T-helper 17 cell (primary cell): ENCODE results near the gene PDPN. TPM values are rescaled to one million over a fixed set of nuclear protein-coding genes. Genes with fewer than 3 reads are reported as not detected.
"Not testable (repeated sequence)": the region's sequence is repeated elsewhere in the genome, so short reads cannot be mapped to it uniquely, and the experiment has no call there.

Source experiments
- ATAC-seq: fragments of 150-1000 bp; cut with Tn5 transposase; 2 replicates; pipeline ENCODE4 v1.10.0; 2021; ENCODE audit warnings: mild to moderate bottlenecking, moderate library complexity
- DNase-seq, 3 donors: peaks; one replicate each; pipeline versions ENCODE4 v3.0.0 to v3.0.0-alpha.2; 2020 to 2021
- H3K9me3 ChIP-seq: one replicate; pipeline ENCODE4 v1.7.0; 2013; ENCODE audit warnings: low read length, mild to moderate bottlenecking; ENCODE audit not compliant: control insufficient read depth, poor library complexity, severe bottlenecking
- H3K27ac Mint-ChIP-seq: one replicate; pipeline ENCODE4 v1.8.0; 2022; ENCODE audit warnings: mild to moderate bottlenecking, moderate library complexity, mixed read lengths
- H3K27me3 Mint-ChIP-seq: one replicate; pipeline ENCODE4 v1.8.0; 2022; ENCODE audit warnings: mixed read lengths
- H3K36me3 Mint-ChIP-seq: one replicate; pipeline ENCODE4 v1.8.0; 2022; ENCODE audit warnings: low read depth, mixed read lengths
- H3K4me1 Mint-ChIP-seq: one replicate; pipeline ENCODE4 v1.8.0; 2022; ENCODE audit warnings: mild to moderate bottlenecking, mixed read lengths
- H3K4me3 Mint-ChIP-seq: one replicate; pipeline ENCODE4 v1.8.0; 2022; ENCODE audit warnings: mild to moderate bottlenecking, moderate library complexity, mixed read lengths
- total RNA-seq, 4 donors: library from RNA in 2 of 4; stranded (reverse) in 2 of 4; gene quantifications; one replicate each; pipeline ENCODE4 v1.2.3 and lab custom pipeline; 2022 to 2026

The PDPN gene
- total RNA-seq, 2 donors from 2014 or later: not detected

DNA sequence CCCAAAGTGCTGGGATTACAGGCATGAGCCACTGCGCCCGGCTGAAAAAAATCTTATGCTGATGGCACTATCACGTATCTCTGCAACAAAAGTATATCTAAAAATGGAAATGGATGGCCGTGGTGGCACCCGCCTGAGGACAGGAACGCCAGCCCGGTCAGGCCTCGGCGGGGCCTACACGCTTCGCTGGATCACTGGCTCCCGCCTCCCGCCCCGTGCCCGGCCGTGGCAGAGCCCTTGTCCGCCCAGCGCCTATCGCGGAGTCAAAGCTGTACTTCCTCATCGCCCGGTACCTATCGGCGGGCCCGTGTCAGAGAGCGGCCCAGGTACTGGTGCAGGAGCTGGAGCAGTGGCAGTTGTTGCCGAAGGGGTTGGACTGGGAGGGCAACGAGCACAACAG lies 28.8 kb upstream of the PDPN start:
- Mint-ChIP-seq H3K27ac (no peak overlapping the region), H3K4me1 (no peaks in the 10 kb centered on the region), H3K4me3 (no peak overlapping the region), H3K27me3 (peaks cover 6% of the 10 kb centered on the region), H3K36me3 (no peaks in the 10 kb centered on the region)
- no peaks in the 10 kb centered on the region for H3K9me3 ChIP-seq
- ATAC-seq (no peak), DNase-seq (no peak)

DNA sequence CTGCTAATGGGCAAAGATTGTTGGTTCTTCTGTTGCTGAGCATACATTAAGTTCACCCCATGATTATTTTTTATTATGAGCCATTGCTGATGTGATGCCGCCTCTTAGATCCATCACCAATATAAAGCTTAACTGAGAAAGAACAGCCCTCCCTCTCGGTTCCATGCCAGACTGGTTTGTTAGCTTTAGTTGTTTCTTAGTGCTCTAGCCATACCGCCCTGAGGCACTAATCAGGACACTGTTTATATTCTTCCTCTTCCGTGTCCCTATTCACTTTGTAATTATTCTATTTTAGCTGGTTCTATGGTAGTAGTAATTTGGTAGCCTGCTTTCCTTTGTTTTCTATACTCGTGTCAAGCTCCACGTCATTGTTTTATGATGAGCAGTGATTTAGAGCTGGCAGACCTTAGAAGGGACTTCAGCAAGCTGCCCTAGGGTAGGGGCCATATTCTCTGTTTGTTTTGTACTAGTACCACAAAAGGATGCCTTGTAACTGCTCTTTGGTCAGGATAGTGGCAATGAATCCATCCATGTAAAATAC lies 27.3 kb upstream of the PDPN start:
- no peaks in the 10 kb centered on the region for H3K36me3 Mint-ChIP-seq
- peaks cover 19% of the 10 kb centered on the region for H3K27me3 Mint-ChIP-seq
- DNase-seq: no peak
- no peaks in the 10 kb centered on the region for H3K9me3 ChIP-seq
- H3K4me3 Mint-ChIP-seq: no peak overlapping the region
- H3K27ac Mint-ChIP-seq: no peak overlapping the region
- no peak for ATAC-seq
- no peaks in the 10 kb centered on the region for H3K4me1 Mint-ChIP-seq

DNA sequence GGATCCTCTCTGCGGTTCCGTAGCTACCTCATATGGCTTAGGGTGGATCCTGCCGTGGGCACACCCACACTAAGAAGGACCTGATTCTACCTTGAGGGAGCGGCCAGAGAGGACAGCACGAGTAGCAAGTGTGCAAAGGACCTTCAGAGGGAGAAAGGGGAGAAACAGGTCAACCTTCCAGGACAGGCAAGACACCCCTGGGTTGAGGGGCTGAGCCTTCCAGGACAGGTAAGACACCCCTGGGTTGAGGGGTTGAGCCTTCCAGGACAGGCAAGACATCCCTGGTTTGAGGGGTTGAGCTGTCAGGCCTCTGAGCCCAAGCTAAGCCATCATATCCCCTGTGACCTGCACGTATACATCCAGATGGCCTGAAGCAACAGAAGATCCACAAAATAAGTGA lies 23.1 kb upstream of the PDPN start:
- Mint-ChIP-seq H3K4me1 (no peaks in the 10 kb centered on the region), H3K27ac (no peak overlapping the region), H3K4me3 (no peak overlapping the region), H3K36me3 (no peaks in the 10 kb centered on the region), H3K27me3 (peaks cover 33% of the 10 kb centered on the region)
- no peaks in the 10 kb centered on the region for H3K9me3 ChIP-seq
- ATAC-seq: no peak
- DNase-seq: no peak

DNA sequence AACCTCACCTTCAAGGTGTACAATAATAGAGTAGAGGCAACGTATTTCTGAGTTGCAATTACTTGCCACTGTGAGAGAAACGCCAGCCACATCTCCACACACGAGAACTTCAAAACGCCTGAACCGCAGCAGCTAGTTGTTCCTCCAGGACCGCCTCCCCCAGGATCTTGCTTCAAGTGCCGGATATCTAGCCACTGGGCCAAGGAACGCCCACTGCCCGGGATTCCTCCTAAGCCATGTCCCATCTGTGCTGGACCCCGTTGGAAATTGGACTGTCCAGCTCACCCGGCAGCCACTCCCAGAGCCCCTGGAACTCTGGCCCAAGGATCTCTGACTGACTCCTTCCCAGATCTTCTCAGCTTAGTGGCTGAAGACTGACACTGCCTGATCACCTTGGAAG lies 20.7 kb upstream of the PDPN start:
- H3K27ac Mint-ChIP-seq, ATAC-seq, H3K4me1 Mint-ChIP-seq, H3K4me3 Mint-ChIP-seq, H3K36me3 Mint-ChIP-seq, H3K9me3 ChIP-seq, DNase-seq: not testable (repeated sequence)
- H3K27me3 Mint-ChIP-seq: peaks cover 28% of the 10 kb centered on the region

DNA sequence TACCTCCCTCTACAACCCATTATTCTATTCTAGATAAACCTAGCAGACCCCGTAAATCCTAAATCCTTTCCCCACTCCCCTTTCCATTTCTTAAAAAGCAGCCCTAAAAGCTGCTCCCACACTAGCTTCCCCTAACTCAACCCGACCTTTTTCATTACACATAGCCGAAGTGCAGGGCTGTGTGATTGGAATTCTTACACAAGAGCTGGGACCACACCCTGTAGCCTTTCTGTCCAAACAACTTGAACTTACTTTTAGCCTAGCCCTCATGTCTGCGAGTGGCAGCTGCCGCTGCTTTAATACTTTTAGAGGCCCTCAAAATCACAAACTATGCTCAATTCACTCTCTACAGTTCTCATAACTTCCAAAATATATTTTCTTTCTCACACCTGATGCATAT lies 19.6 kb upstream of the PDPN start:
- no peaks in the 10 kb centered on the region for H3K9me3 ChIP-seq
- Mint-ChIP-seq H3K36me3 (no peaks in the 10 kb centered on the region), H3K27ac (no peak overlapping the region), H3K4me3 (no peak overlapping the region), H3K4me1 (no peaks in the 10 kb centered on the region), H3K27me3 (peaks cover 28% of the 10 kb centered on the region)
- ATAC-seq (no peak), DNase-seq (no peak)

DNA sequence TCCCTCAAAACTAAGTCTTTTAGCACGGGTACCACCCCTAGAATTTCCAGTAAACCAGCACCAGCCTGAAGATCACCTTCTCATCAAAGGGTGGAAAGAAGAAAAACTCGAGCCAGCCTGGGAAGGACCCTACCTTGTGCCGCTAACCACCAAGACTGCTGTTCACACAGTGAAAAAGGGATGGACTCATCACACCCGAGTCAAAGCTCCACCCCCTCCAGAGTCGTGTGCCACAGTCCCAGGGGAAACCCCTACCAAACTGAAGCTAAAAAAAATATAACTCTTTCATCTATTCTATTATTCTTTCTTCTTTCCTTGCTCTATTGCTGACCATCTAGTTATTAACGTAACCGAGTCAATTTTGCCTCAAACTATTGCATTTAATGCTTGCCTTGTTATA lies 13.2 kb upstream of the PDPN start:
- not testable (repeated sequence) for H3K27ac Mint-ChIP-seq, H3K4me1 Mint-ChIP-seq, H3K9me3 ChIP-seq, H3K4me3 Mint-ChIP-seq, DNase-seq, ATAC-seq, H3K36me3 Mint-ChIP-seq
- H3K27me3 Mint-ChIP-seq: peaks cover 32% of the 10 kb centered on the region

DNA sequence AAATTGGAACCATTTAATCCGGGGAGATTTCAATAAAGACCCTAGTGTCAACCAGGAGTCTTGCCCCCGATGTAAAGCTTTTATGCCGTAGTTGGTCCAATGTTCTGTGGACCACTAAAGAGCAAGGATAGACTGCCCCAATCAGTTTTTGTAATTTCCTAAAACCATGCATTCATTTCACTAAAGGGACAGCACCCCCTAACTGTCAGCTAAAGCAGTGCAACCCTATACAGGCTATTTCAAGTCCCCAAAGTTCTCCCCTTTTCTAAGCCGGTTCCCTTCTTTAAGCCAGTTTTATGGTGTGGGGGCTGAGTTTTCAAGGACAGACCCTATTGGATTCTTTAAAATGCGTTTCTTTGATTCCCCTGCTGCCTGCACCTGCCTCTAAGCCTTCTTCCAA lies 12.7 kb upstream of the PDPN start:
- ATAC-seq (no peak), DNase-seq (no peak)
- Mint-ChIP-seq H3K4me3 (no peak overlapping the region), H3K27ac (no peak overlapping the region), H3K4me1 (no peaks in the 10 kb centered on the region), H3K36me3 (no peaks in the 10 kb centered on the region), H3K27me3 (peaks cover 34% of the 10 kb centered on the region)
- no peaks in the 10 kb centered on the region for H3K9me3 ChIP-seq

DNA sequence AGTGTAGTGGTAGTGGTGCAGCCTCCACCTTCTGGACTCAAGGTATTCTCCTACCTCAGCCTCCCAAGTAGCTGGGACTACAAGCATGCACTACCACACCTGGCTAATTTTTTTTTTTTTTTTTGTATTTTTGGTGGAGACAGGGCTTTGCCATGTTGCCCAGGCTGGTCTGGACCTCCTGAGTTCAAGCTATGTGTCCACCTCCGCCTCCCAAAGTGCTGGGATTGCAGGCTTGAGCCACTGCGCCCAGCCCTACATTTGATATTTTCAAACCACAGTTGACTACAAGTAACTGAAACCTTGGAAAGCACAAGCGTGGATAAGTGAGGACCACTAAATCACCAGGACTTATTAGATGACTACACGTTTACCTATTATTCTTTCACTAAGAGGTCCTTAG lies 10.0 kb upstream of the PDPN start:
- Mint-ChIP-seq H3K27me3 (peaks cover 58% of the 10 kb centered on the region), H3K4me1 (no peaks in the 10 kb centered on the region), H3K4me3 (no peak overlapping the region), H3K27ac (no peak overlapping the region), H3K36me3 (no peaks in the 10 kb centered on the region)
- ATAC-seq: no peak
- DNase-seq: no peak
- no peaks in the 10 kb centered on the region for H3K9me3 ChIP-seq

DNA sequence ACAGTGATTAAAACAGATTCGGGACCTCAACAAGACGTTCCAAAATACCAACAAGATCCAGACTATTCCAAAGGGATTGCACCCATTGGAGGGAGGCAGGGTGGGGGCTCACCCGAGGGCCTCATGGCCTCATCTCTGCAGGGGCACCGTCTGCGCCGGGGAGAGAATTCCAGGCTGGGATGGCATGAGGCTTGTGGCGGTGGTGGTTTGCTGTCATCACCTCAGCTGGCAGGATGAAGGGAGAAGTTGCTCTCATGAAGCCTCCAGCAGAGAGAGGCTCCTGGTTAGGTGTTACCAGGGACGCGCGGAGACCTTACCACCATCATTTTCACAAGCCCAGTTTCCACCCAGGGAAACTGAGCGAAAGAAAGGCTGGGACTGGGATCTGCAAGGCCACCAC lies 6.7 kb upstream of the PDPN start:
- Mint-ChIP-seq H3K27me3 (peaks cover 66% of the 10 kb centered on the region), H3K4me1 (no peaks in the 10 kb centered on the region), H3K4me3 (no peak overlapping the region), H3K27ac (no peak overlapping the region), H3K36me3 (no peaks in the 10 kb centered on the region)
- DNase-seq: no peak
- ATAC-seq: no peak
- no peaks in the 10 kb centered on the region for H3K9me3 ChIP-seq

DNA sequence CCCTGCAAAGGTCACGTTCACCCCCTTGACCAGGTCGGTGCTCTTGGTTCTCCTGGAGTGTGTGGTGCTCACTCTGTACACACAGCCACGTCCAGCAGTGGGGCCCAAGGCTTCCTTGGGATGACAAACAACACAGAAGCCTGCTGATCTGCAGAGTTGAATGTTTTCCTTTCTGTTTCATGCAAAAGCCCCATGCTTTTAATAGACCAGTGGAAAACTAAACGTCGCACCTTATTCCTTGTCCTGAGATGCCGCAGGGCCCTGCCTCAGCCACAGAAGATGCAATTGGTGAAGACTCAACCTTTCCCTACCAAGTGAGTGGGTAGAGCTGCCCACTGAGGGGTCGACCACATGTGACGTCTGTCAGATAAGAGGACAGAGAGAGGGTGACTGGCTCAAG lies 5.8 kb upstream of the PDPN start:
- DNase-seq: no peak
- Mint-ChIP-seq H3K27me3 (peaks cover 68% of the 10 kb centered on the region), H3K27ac (no peak overlapping the region), H3K4me1 (no peaks in the 10 kb centered on the region), H3K4me3 (no peak overlapping the region), H3K36me3 (no peaks in the 10 kb centered on the region)
- no peaks in the 10 kb centered on the region for H3K9me3 ChIP-seq
- ATAC-seq: no peak

DNA sequence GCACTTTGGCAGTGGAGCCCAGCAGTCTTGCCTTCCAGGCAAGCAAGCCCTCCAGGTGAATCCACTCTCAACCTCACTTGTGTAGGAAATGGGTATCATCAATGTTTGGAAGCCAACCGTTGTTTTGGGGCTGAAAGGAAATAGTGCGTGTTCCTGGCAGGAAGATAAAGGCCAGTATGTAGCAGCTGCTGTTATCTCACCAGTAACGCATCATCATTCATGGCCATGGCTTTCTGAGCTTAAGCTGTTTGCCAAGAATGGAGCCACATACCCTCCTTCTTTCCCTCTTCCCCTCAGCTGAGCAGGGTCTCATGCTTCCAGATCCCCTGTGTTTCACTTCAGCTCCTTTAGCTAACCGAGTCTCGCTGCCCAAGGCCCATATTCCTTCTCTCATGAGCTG lies 2.2 kb upstream of the PDPN start:
- DNase-seq (no peak), ATAC-seq (no peak)
- Mint-ChIP-seq H3K4me1 (no peaks in the 10 kb centered on the region), H3K36me3 (no peaks in the 10 kb centered on the region), H3K4me3 (no peak overlapping the region), H3K27me3 (peaks cover 85% of the 10 kb centered on the region), H3K27ac (no peak overlapping the region)
- H3K9me3 ChIP-seq: no peaks in the 10 kb centered on the region

DNA sequence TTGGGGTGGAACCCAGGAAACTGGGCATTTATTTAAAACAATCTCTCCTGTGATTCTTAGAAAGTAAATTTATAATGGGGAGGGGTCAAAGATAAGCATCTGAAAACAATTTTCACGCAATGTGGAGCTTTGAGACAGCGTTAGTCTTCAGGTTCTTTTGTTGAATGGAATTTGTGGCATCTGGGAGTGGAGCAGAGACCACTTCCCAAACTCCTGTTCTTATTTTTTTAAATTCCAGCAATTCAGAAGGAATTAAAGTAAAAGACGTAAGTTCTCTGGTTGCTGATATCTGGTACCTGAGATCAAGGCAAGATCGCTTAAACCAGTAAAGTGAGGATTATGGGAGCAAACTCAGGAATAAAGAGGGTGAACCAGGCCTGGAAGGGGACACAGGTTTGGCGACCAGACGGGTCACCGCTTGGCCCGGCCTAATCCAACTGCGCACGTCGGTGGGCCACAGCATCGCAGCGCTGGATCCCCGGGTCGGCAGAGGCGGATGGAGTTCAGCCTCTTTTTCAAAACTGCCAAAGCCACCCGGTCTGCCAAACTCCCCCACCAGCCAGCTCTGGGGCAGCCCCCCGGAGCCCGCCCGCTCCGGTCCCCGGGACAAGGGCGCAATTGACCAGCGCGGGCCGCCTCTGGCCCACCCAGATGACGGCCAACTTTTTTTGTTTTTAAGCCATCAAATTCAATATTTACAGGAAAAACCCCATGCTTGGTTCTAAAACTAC lies 754 bp upstream of the PDPN start:
- DNase-seq: no peak
- ATAC-seq: no peak
- Mint-ChIP-seq H3K36me3 (no peaks in the 10 kb centered on the region), H3K4me3 (no peak overlapping the region), H3K27me3 (peaks cover 80% of the 10 kb centered on the region), H3K27ac (no peak overlapping the region), H3K4me1 (no peaks in the 10 kb centered on the region)
- no peaks in the 10 kb centered on the region for H3K9me3 ChIP-seq

DNA sequence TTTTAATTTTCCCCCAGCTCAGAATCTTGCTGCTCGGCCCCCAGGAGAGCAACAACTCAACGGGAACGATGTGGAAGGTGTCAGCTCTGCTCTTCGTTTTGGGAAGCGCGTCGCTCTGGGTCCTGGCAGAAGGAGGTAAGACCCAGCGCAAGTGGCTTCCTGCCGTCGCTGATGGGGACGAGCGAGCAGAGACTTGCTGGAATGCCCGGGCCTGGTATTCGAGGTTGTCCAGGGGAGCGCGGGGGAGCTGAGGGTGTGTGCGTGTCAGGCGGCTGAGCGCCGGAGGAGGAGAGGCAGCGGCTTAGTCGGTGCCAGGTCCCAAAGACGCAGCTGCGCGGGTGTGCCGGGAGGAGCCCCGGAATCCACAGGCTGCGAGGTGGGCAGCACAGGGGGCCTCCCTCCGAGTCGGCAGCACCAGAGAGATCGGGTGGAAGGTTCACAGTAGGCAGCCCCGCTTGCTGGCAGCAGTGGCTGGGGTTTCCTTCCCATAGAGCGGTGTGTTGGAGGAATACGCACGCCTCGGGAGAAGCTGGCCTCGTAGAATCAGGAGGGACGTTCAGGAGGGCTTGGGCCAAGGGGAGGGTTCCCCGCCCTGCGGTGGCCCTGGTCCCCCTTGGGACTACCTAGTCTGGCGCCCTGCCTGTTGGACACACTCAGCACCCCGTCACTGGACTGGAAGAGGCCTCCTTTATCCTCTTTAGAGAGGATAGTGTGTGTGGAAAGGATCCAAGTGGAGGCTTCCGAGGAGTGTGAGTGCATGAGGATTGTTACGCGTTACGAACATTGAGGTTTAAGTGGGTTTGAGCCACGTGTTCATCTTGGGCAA lies 547 bp downstream of the PDPN start:
- H3K36me3 Mint-ChIP-seq: no peaks in the 10 kb centered on the region
- H3K4me1 Mint-ChIP-seq: no peaks in the 10 kb centered on the region
- H3K4me3 Mint-ChIP-seq: no peak overlapping the region
- H3K9me3 ChIP-seq: no peaks in the 10 kb centered on the region
- DNase-seq (no peak), ATAC-seq (no peak)
- H3K27ac Mint-ChIP-seq: no peak overlapping the region
- H3K27me3 Mint-ChIP-seq: peaks cover 72% of the 10 kb centered on the region
